Neural crest cell (in vitro differentiated cells): Measurements from ENCODE around the gene HDAC11. TPM values are rescaled to one million over a fixed set of nuclear protein-coding genes. Genes with fewer than 3 reads are reported as not detected.

Source experiments
- DNase-seq: peaks from one replicate; pipeline ENCODE4 v3.0.0; 2021; ENCODE audit warnings: low read depth, mixed read lengths, low spot score
- H3K27ac Mint-ChIP-seq: one replicate; pipeline ENCODE4 v1.8.0; 2021; ENCODE audit warnings: mild to moderate bottlenecking, mixed read lengths; ENCODE audit not compliant: unreplicated experiment
- H3K27me3 Mint-ChIP-seq: 2 replicates; pipeline ENCODE4 v1.8.0; 2021; ENCODE audit warnings: low read depth, mild to moderate bottlenecking, mixed read lengths
- H3K36me3 Mint-ChIP-seq: 2 replicates; pipeline ENCODE4 v1.8.0; 2021; ENCODE audit warnings: low read depth, mild to moderate bottlenecking, mixed read lengths
- H3K4me1 Mint-ChIP-seq: 2 replicates; pipeline ENCODE4 v1.8.0; 2021; ENCODE audit warnings: mixed read lengths
- H3K4me3 Mint-ChIP-seq: one replicate; pipeline ENCODE4 v1.8.0; 2021; ENCODE audit warnings: mild to moderate bottlenecking, mixed read lengths
- H3K9me3 Mint-ChIP-seq: 2 replicates; pipeline ENCODE4 v1.8.0; 2021; ENCODE audit warnings: mixed read lengths
- CTCF ChIP-seq: fragments of 200-600 bp; sonication (generic); conservative IDR thresholded peaks from 2 replicates; pipeline ENCODE4 v1.5.0; 2021; ENCODE audit warnings: antibody characterized with exemption, mild to moderate bottlenecking
- total RNA-seq: library from RNA; stranded (reverse); gene quantifications from 2 replicates; pipeline ENCODE4 v1.2.1, GENCODE V29; 2021

Gene HDAC11
- total RNA-seq, 1 donor from 2014 or later = 14.0 TPM

- Mint-ChIP-seq H3K27me3 (no peaks in the 10 kb centered on the region), H3K4me1 (peaks cover 34% of the 10 kb centered on the region), H3K36me3 (no peaks in the 10 kb centered on the region), H3K9me3 (peaks cover 2% of the 10 kb centered on the region), H3K4me3 (no peak overlapping the region), H3K27ac (no peak overlapping the region)
- no peak for DNase-seq
- TF ChIP-seq CTCF = no peak
Observed at GRCh38 chr3:13532631-13533030, 52.5 kb downstream of the HDAC11 start.

- no peak overlapping the region for H3K27ac Mint-ChIP-seq
- peaks cover 2% of the 10 kb centered on the region for H3K9me3 Mint-ChIP-seq
Observed at GRCh38 chr3:13533885-13534301, 53.8 kb downstream of the HDAC11 start.

GRCh38 chr3:13535526-13535875, 55.4 kb downstream of the HDAC11 start:
- no peaks in the 10 kb centered on the region for H3K36me3 Mint-ChIP-seq
- no peak for TF ChIP-seq CTCF
- H3K27ac Mint-ChIP-seq = peak overlapping the region; percentile 24
- no peak for DNase-seq
- H3K4me3 Mint-ChIP-seq = no peak overlapping the region
- H3K9me3 Mint-ChIP-seq = peaks cover 2% of the 10 kb centered on the region
- peaks cover 19% of the 10 kb centered on the region for H3K4me1 Mint-ChIP-seq
- H3K27me3 Mint-ChIP-seq = no peaks in the 10 kb centered on the region

More at GRCh38 chr3:13533885-13534301, 53.8 kb downstream of the HDAC11 start:
- Mint-ChIP-seq H3K4me1 (peaks cover 23% of the 10 kb centered on the region), H3K27me3 (no peaks in the 10 kb centered on the region), H3K4me3 (no peak overlapping the region), H3K36me3 (no peaks in the 10 kb centered on the region)
- TF ChIP-seq CTCF = no peak
- DNase-seq = no peak

- no peak overlapping the region for H3K4me3 Mint-ChIP-seq
- no peaks in the 10 kb centered on the region for H3K36me3 Mint-ChIP-seq
- no peak for TF ChIP-seq CTCF
- peaks cover 19% of the 10 kb centered on the region for H3K4me1 Mint-ChIP-seq
- peak overlapping the region; percentile 24 for H3K27ac Mint-ChIP-seq
- no peaks in the 10 kb centered on the region for H3K27me3 Mint-ChIP-seq
- DNase-seq = no peak
- H3K9me3 Mint-ChIP-seq = peaks cover 2% of the 10 kb centered on the region
Observed at GRCh38 chr3:13535905-13536304, 55.8 kb downstream of the HDAC11 start.

- peaks cover 2% of the 10 kb centered on the region for H3K9me3 Mint-ChIP-seq
- no peak for DNase-seq
- peaks cover 19% of the 10 kb centered on the region for H3K4me1 Mint-ChIP-seq
- H3K4me3 Mint-ChIP-seq = no peak overlapping the region
- no peaks in the 10 kb centered on the region for H3K36me3 Mint-ChIP-seq
- no peaks in the 10 kb centered on the region for H3K27me3 Mint-ChIP-seq
- peak overlapping the region; percentile 96 for H3K27ac Mint-ChIP-seq
- TF ChIP-seq CTCF = no peak
Observed at GRCh38 chr3:13536432-13536831, 56.3 kb downstream of the HDAC11 start.

GRCh38 chr3:13536832-13537231, 56.7 kb downstream of the HDAC11 start:
- Mint-ChIP-seq H3K27me3 (no peaks in the 10 kb centered on the region), H3K27ac (peak overlapping the region; percentile 96), H3K9me3 (peaks cover 2% of the 10 kb centered on the region), H3K4me3 (no peak overlapping the region), H3K4me1 (peaks cover 19% of the 10 kb centered on the region), H3K36me3 (no peaks in the 10 kb centered on the region)
- TF ChIP-seq CTCF = no peak
- no peak for DNase-seq
